ENCODE results near the gene DDX5. TPM values are rescaled to one million over a fixed set of nuclear protein-coding genes. Genes with fewer than 3 reads are reported as not detected.
A peak's percentile ranks its signal among the peaks of the same experiment; 100 is the strongest.

DDX5 gene
- total RNA-seq, 1 experiment from 2014 or later, result 402 TPM

- TF ChIP-seq EZH2 (IDR thresholded peaks at IDR 0.05; ENCODE audit: low read depth) (no peak), CTCF (conservative IDR thresholded peaks at IDR 0.05) (no peak)
- Histone ChIP-seq H3K79me2 (ENCODE audit: low read depth) (peaks cover 90% of the 10 kb centered on the region), H3K9me3 (ENCODE audit: insufficient read depth, low read depth) (no peaks in the 10 kb centered on the region), H3K27ac (peak overlapping the region; percentile 98; the same call in 1 of the 2 replicates), H3F3A (ENCODE audit: insufficient read depth, low read depth) (peaks cover 73% of the 10 kb centered on the region), H3K27me3 (ENCODE audit: insufficient read depth, low read depth) (no peaks in the 10 kb centered on the region), H3K4me1 (replicated peaks; ENCODE audit: insufficient read depth) (peaks cover 44% of the 10 kb centered on the region), H3K4me3 (peak overlapping the region; percentile 100), H2AFZ (no peak overlapping the region), H3K36me3 (ENCODE audit: low read depth) (peaks cover 69% of the 10 kb centered on the region), H4K20me1 (ENCODE audit: insufficient read depth) (peaks cover 75% of the 10 kb centered on the region), H3K4me2 (peak overlapping the region; percentile 95), H3K9me2 (ENCODE audit: insufficient read depth) (no peaks in the 10 kb centered on the region)
- BruUV-seq (replicated peaks), result no TSS peak
- no peak for DNase-seq
- intact Hi-C loops (cut with micrococcal nuclease; ENCODE audit: unreplicated experiment), result no loop called here
- ChIA-PET CTCF (no interaction called here), POLR2A (ENCODE audit: unreplicated experiment) (interaction anchor here (0.6 kb wide), 1 partner anchor 194 kb away, joined by 3 read pairs; no protein-coding TSS in a partner anchor)
These were observed 2.0 kb downstream of the DDX5 start for GRCh38 chr17:64503821-64504768.

GRCh38 chr17:64503341-64503740 is 2.7 kb downstream of the DDX5 start:
- no TSS peak for BruUV-seq (replicated peaks)
- H3K4me2 ChIP-seq, result peak overlapping the region; percentile 95
- intact Hi-C loops (cut with micrococcal nuclease; ENCODE audit: unreplicated experiment), result no loop called here
- peak overlapping the region; percentile 98; the same call in 1 of the 2 replicates for H3K27ac ChIP-seq
- no peak for DNase-seq
- no peak overlapping the region for H2AFZ ChIP-seq
- H3K79me2 ChIP-seq (ENCODE audit: low read depth), result peaks cover 83% of the 10 kb centered on the region
- peaks cover 77% of the 10 kb centered on the region for H4K20me1 ChIP-seq (ENCODE audit: insufficient read depth)
- H3K36me3 ChIP-seq (ENCODE audit: low read depth), result peaks cover 68% of the 10 kb centered on the region
- peaks cover 43% of the 10 kb centered on the region for H3K4me1 ChIP-seq (replicated peaks; ENCODE audit: insufficient read depth)
- H3K4me3 ChIP-seq, result peak overlapping the region; percentile 100; the same call in 1 of the 2 replicates
- TF ChIP-seq EZH2 (IDR thresholded peaks at IDR 0.05; ENCODE audit: low read depth) (no peak), CTCF (conservative IDR thresholded peaks at IDR 0.05) (no peak)
- no peaks in the 10 kb centered on the region for H3K9me3 ChIP-seq (ENCODE audit: insufficient read depth, low read depth)
- no peaks in the 10 kb centered on the region for H3K27me3 ChIP-seq (ENCODE audit: insufficient read depth, low read depth)
- no peaks in the 10 kb centered on the region for H3K9me2 ChIP-seq (ENCODE audit: insufficient read depth)
- ChIA-PET CTCF (no interaction called here), POLR2A (ENCODE audit: unreplicated experiment) (interaction anchor here (0.6 kb wide), 1 partner anchor 193 kb away, joined by 3 read pairs; no protein-coding TSS in a partner anchor)
- peaks cover 81% of the 10 kb centered on the region for H3F3A ChIP-seq (ENCODE audit: insufficient read depth, low read depth)

GRCh38 chr17:64502809-64503208 is 3.3 kb downstream of the DDX5 start:
- TF ChIP-seq CTCF (conservative IDR thresholded peaks at IDR 0.05) (no peak), EZH2 (IDR thresholded peaks at IDR 0.05; ENCODE audit: low read depth) (no peak)
- POLR2A ChIA-PET (ENCODE audit: unreplicated experiment), result no interaction called here
- no peak overlapping the region for H3K4me2 ChIP-seq

More at GRCh38 chr17:64502809-64503208, 3.3 kb downstream of the DDX5 start:
- no peak for DNase-seq
- H3K9me2 ChIP-seq (ENCODE audit: insufficient read depth), result no peaks in the 10 kb centered on the region
- peaks cover 65% of the 10 kb centered on the region for H3K36me3 ChIP-seq (ENCODE audit: low read depth)
- H2AFZ ChIP-seq, result no peak overlapping the region
- intact Hi-C loops (cut with micrococcal nuclease; ENCODE audit: unreplicated experiment), result no loop called here
- 0 out of 2 replicates have a peak overlapping the region, but pooled peaks have one; percentile 98 for H3K27ac ChIP-seq
- H3F3A ChIP-seq (ENCODE audit: insufficient read depth, low read depth), result peaks cover 86% of the 10 kb centered on the region
- no peaks in the 10 kb centered on the region for H3K27me3 ChIP-seq (ENCODE audit: insufficient read depth, low read depth)
- no peaks in the 10 kb centered on the region for H3K9me3 ChIP-seq (ENCODE audit: insufficient read depth, low read depth)
- CTCF ChIA-PET, result no interaction called here
- H3K79me2 ChIP-seq (ENCODE audit: low read depth), result peaks cover 78% of the 10 kb centered on the region
- H4K20me1 ChIP-seq (ENCODE audit: insufficient read depth), result peaks cover 77% of the 10 kb centered on the region
- H3K4me1 ChIP-seq (replicated peaks; ENCODE audit: insufficient read depth), result peaks cover 44% of the 10 kb centered on the region
- no TSS peak for BruUV-seq (replicated peaks)
- H3K4me3 ChIP-seq, result no peak overlapping the region; the same call in 1 of the 2 replicates

All from PC-9 (cell line).